H1 (cell line): Measurements from ENCODE around the gene BARHL1. TPM values are rescaled to one million over a fixed set of nuclear protein-coding genes. Genes with fewer than 3 reads are reported as not detected.

Experiments
- CTCF ChIA-PET: fragments of 300-600 bp; sonication (Branson Sonifier 250); formaldehyde crosslinking; loops from one replicate; lab custom pipeline; 2021; ENCODE audit not compliant: partially characterized antibody; lab: Charles Lee
- POLR2A ChIA-PET: fragments of 300-600 bp; sonication (Branson Sonifier 250); formaldehyde crosslinking; loops from one replicate; lab custom pipeline; 2021; ENCODE audit warnings: inconsistent platforms; ENCODE audit not compliant: partially characterized antibody; lab: Charles Lee
- DNase-seq, 2 experiments: peaks; one replicate each; pipeline versions ENCODE4 v3.0.0 to v3.0.0-alpha.2; 2010 to 2022; ENCODE audit warnings: low spot score in 2 of 2, low read depth in 1 of 2, mixed read lengths in 1 of 2
- FAIRE-seq: peaks from 2 replicates; lab custom pipeline; 2011; peaks lifted over from hg19 to GRCh38; lab: Jason Lieb, UNC
- H2AFZ ChIP-seq: 2 replicates; pipeline ENCODE4 v1.8.1; 2012; ENCODE audit warnings: low read length, inconsistent platforms
- H2AK5ac ChIP-seq: 2 replicates; pipeline ENCODE4 v1.6.1; 2013; ENCODE audit warnings: low read depth, low read length
- H2BK120ac ChIP-seq: replicated peaks from 2 replicates; pipeline ENCODE3; 2013; ENCODE audit warnings: low read depth, low read length, inconsistent platforms
- H2BK12ac ChIP-seq: 2 replicates; pipeline ENCODE4 v1.6.1; 2013; ENCODE audit warnings: low read depth, low read length
- H2BK15ac ChIP-seq: 2 replicates; pipeline ENCODE4 v1.6.1; 2013; ENCODE audit warnings: low read length
- H2BK20ac ChIP-seq: 2 replicates; pipeline ENCODE4 v1.6.1; 2013; ENCODE audit warnings: low read length
- H2BK5ac ChIP-seq: 2 replicates; pipeline ENCODE4 v1.6.1; 2013; ENCODE audit warnings: low read depth, low read length
- H3K14ac ChIP-seq: 2 replicates; pipeline ENCODE4 v1.6.1; 2013; ENCODE audit warnings: inconsistent platforms; ENCODE audit not compliant: insufficient read length
- H3K18ac ChIP-seq: 2 replicates; pipeline ENCODE4 v1.6.1; 2013; ENCODE audit warnings: low read length; ENCODE audit errors: extremely low read depth
- H3K23ac ChIP-seq: 2 replicates; pipeline ENCODE4 v1.6.1; 2013; ENCODE audit warnings: inconsistent platforms; ENCODE audit not compliant: insufficient read length
- H3K23me2 ChIP-seq: 2 replicates; pipeline ENCODE4 v1.6.1; 2013; ENCODE audit warnings: low read depth, low read length
- H3K27ac ChIP-seq: 2 replicates; pipeline ENCODE4 v1.6.1; 2011; ENCODE audit warnings: low read depth, low read length, inconsistent platforms
- H3K27me3 ChIP-seq, 4 experiments: replicated peaks in 1 of 4; 1 replicate in 1 of 4; 2 replicates in 3 of 4; pipeline versions ENCODE4 v1.6.1 to v1.8.1; 2011 to 2013; ENCODE audit warnings: low read length in 3 of 4, mild to moderate bottlenecking in 3 of 4, inconsistent platforms in 2 of 4, mixed read lengths in 2 of 4, moderate library complexity in 1 of 4; ENCODE audit not compliant: control insufficient read depth in 3 of 4, insufficient read depth in 3 of 4; ENCODE audit errors: extremely low read depth in 1 of 4
- H3K36me3 ChIP-seq, 4 experiments: 2 replicates each; pipeline versions ENCODE4 v1.6.1 to v1.8.1; 2011 to 2013; ENCODE audit warnings: mild to moderate bottlenecking in 4 of 4, low read length in 3 of 4, moderate library complexity in 2 of 4, control low read depth in 1 of 4, inconsistent platforms in 1 of 4; ENCODE audit not compliant: insufficient read depth in 4 of 4, control insufficient read depth in 2 of 4
- H3K4ac ChIP-seq: replicated peaks from 2 replicates; pipeline ENCODE3; 2013; ENCODE audit warnings: low read length, low read depth, mixed read lengths, inconsistent platforms; ENCODE audit not compliant: insufficient read length
- H3K4me1 ChIP-seq, 4 experiments: replicated peaks in 1 of 4; 1 replicate in 1 of 4; 2 replicates in 3 of 4; pipeline versions ENCODE4 v1.6.1 to v1.8.1; 2011 to 2013; ENCODE audit warnings: low read length in 3 of 4, inconsistent platforms in 2 of 4, mixed read lengths in 1 of 4; ENCODE audit not compliant: insufficient read depth in 4 of 4, control insufficient read depth in 3 of 4
- H3K4me2 ChIP-seq, 2 experiments: 2 replicates each; pipeline versions ENCODE4 v1.6.1 to v1.8.1; 2011 to 2013; ENCODE audit warnings: low read depth in 2 of 2, low read length in 2 of 2, control low read depth in 1 of 2, inconsistent platforms in 1 of 2, mild to moderate bottlenecking in 1 of 2; ENCODE audit not compliant: insufficient read depth in 1 of 2
- H3K4me3 ChIP-seq, 4 experiments: fragments of 200-600, 300-600 bp in 1 of 4; sonication (generic), shearing (Covaris generic), sonication (Bioruptor Twin) in 1 of 4; 2 replicates each; pipeline versions ENCODE4 v1.5.1 to v1.8.1; 2011 to 2016; ENCODE audit warnings: low read length in 4 of 4, low read depth in 3 of 4, control low read depth in 2 of 4, inconsistent platforms in 2 of 4, mild to moderate bottlenecking in 2 of 4, mixed read lengths in 1 of 4, moderate library complexity in 1 of 4; ENCODE audit not compliant: insufficient read depth in 2 of 4; ENCODE audit errors: extremely low read depth in 1 of 4
- H3K56ac ChIP-seq: replicated peaks from 2 replicates; pipeline ENCODE3; 2013; ENCODE audit warnings: low read depth, mild to moderate bottlenecking, mixed read lengths, low read length, inconsistent platforms; ENCODE audit not compliant: insufficient read length
- H3K79me1 ChIP-seq: 2 replicates; pipeline ENCODE4 v1.6.1; 2013; ENCODE audit warnings: low read depth, low read length, control low read depth
- H3K79me2 ChIP-seq, 2 experiments: 2 replicates each; pipeline versions ENCODE4 v1.6.1 to v1.8.1; 2012 to 2013; ENCODE audit warnings: low read length in 2 of 2, mild to moderate bottlenecking in 2 of 2, inconsistent platforms in 1 of 2; ENCODE audit not compliant: insufficient read depth in 2 of 2, control insufficient read depth in 1 of 2
- H3K9ac ChIP-seq, 4 experiments: replicated peaks in 1 of 4; 1 replicate in 1 of 4; 2 replicates in 3 of 4; pipeline versions ENCODE4 v1.6.1 to v1.8.1; 2011 to 2013; ENCODE audit warnings: low read depth in 3 of 4, low read length in 3 of 4, control low read depth in 2 of 4, mild to moderate bottlenecking in 2 of 4, moderate library complexity in 2 of 4, inconsistent platforms in 1 of 4; ENCODE audit errors: extremely low read depth in 1 of 4
- H3K9me3 ChIP-seq, 2 experiments: 2 replicates each; pipeline versions ENCODE4 v1.6.1 to v1.8.1; 2012 to 2013; ENCODE audit warnings: mild to moderate bottlenecking in 2 of 2, moderate library complexity in 2 of 2, control low read depth in 1 of 2, inconsistent platforms in 1 of 2, low read depth in 1 of 2, low read length in 1 of 2, mixed read lengths in 1 of 2; ENCODE audit not compliant: insufficient read depth in 2 of 2
- H4K20me1 ChIP-seq, 2 experiments: replicated peaks in 1 of 2; 2 replicates each; pipeline versions ENCODE3 to v1.8.1; 2011 to 2013; ENCODE audit warnings: inconsistent platforms in 2 of 2, low read length in 2 of 2, mild to moderate bottlenecking in 1 of 2; ENCODE audit not compliant: insufficient read depth in 2 of 2, control insufficient read depth in 1 of 2
- H4K5ac ChIP-seq: 2 replicates; pipeline ENCODE4 v1.6.1; 2013; ENCODE audit warnings: low read length, low read depth, mixed read lengths, inconsistent platforms; ENCODE audit not compliant: insufficient read length
- H4K8ac ChIP-seq: 2 replicates; pipeline ENCODE4 v1.8.0; 2013; ENCODE audit warnings: mild to moderate bottlenecking, moderate library complexity, low read length, inconsistent platforms; ENCODE audit not compliant: insufficient read depth; ENCODE audit errors: extremely low read depth
- H4K91ac ChIP-seq: replicated peaks from 2 replicates; pipeline ENCODE3; 2013; ENCODE audit warnings: low read length, mixed read lengths, inconsistent platforms; ENCODE audit not compliant: insufficient read length
- BCL11A ChIP-seq, 2 experiments: IDR thresholded peaks; one replicate each; pipeline ENCODE4 v1.6.1; 2011; ENCODE audit warnings: low read depth in 2 of 2, low read length in 2 of 2, mild to moderate bottlenecking in 2 of 2
- CEBPB ChIP-seq: IDR thresholded peaks from 2 replicates; pipeline ENCODE4 v1.6.1; 2012; ENCODE audit warnings: low read depth, low read length
- CTBP2 ChIP-seq: IDR thresholded peaks from 2 replicates; pipeline ENCODE4 v1.7.0; 2011; ENCODE audit warnings: borderline replicate concordance, mild to moderate bottlenecking, moderate library complexity, mixed read lengths, low read length; ENCODE audit not compliant: insufficient read depth, insufficient read length
- HDAC2 ChIP-seq, 2 experiments: fragments of 300-600 bp in 1 of 2; sonication (generic) in 1 of 2; IDR thresholded peaks; 2 replicates each; pipeline ENCODE4 v1.6.1; 2011 to 2012; ENCODE audit warnings: low read depth in 2 of 2, low read length in 2 of 2, mild to moderate bottlenecking in 2 of 2, moderate library complexity in 2 of 2, borderline replicate concordance in 1 of 2, inconsistent platforms in 1 of 2
- JUN ChIP-seq: IDR thresholded peaks from 2 replicates; pipeline ENCODE4 v1.6.1; 2011; ENCODE audit warnings: low read depth, mild to moderate bottlenecking, improper control_type of control experiment, low read length
- RBBP5 ChIP-seq: IDR thresholded peaks from 2 replicates; pipeline ENCODE4 v1.7.1; 2012; ENCODE audit warnings: low read depth, mild to moderate bottlenecking, inconsistent platforms, low read length, moderate library complexity, borderline replicate concordance
- RNF2 ChIP-seq: fragments of 200-900, 300-1000 bp; sonication (generic); IDR thresholded peaks from 2 replicates; pipeline ENCODE4 v1.7.1; 2016; ENCODE audit warnings: borderline replicate concordance, low read depth, mild to moderate bottlenecking, antibody characterized with exemption, low read length; ENCODE audit not compliant: poor library complexity, severe bottlenecking; ENCODE audit errors: missing control alignments
- SRF ChIP-seq: IDR thresholded peaks from 2 replicates; pipeline ENCODE4 v1.6.1; 2011; ENCODE audit warnings: mild to moderate bottlenecking, low read depth, low read length, moderate library complexity
- TAF1 ChIP-seq: IDR thresholded peaks from 2 replicates; pipeline ENCODE4 v1.6.1; 2011; ENCODE audit warnings: mild to moderate bottlenecking, low read depth, low read length
- WGBS, 2 experiments: shearing (Covaris generic) in 1 of 2; methylation state at CpG; one replicate each; pipeline versions ENCODE4 v1.1.6 to v1.1.7; 2013 to 2015; ENCODE audit warnings: low lambda C conversion rate in 2 of 2, mixed read lengths in 2 of 2, inconsistent platforms in 1 of 2, low coverage in 1 of 2, missing lambda C conversion rate in 1 of 2; ENCODE audit not compliant: insufficient replicate concordance in 2 of 2, insufficient coverage in 1 of 2, insufficient read length in 1 of 2; ENCODE audit errors: extremely low coverage in 1 of 2, missing lambda C conversion rate in 1 of 2; 5-methylcytosine and 5-hydroxymethylcytosine counted together
- polyA plus RNA-seq, 7 experiments: library from polyadenylated mRNA; depleted of rRNA in 3 of 7; stranded (reverse) in 5 of 7; unstranded in 2 of 7; fragments of >200 nt in 5 of 7; fragments of 200-250 nt in 2 of 7; gene quantifications; 1 replicate in 5 of 7; 2 replicates in 1 of 7; 4 replicates in 1 of 7; pipeline versions ENCODE4 v1.2.1 to v1.2.3, GENCODE V29; 2011 to 2013; ENCODE audit warnings: missing spikeins in 2 of 7, mixed read lengths in 2 of 7
- total RNA-seq: library from RNA; stranded (reverse); fragmentation: NEBNext Ultra II Directional; extraction: Animal tissue kit (Norgen Biotek cat#: 25700); gene quantifications from 2 replicates; pipeline ENCODE4 v1.2.1, GENCODE V29; 2021
- TF ChIP-seq, protein P1 (sequence below): IDR thresholded peaks from 2 replicates; pipeline ENCODE4 v1.6.1; 2012; ENCODE audit warnings: low read length, inconsistent platforms

The BARHL1 gene
- total and polyA plus RNA-seq, 2 of the 8 experiments (the other 6 are each of a cell fraction or from before 2014, with no cell fraction given), result not detected

DNA sequence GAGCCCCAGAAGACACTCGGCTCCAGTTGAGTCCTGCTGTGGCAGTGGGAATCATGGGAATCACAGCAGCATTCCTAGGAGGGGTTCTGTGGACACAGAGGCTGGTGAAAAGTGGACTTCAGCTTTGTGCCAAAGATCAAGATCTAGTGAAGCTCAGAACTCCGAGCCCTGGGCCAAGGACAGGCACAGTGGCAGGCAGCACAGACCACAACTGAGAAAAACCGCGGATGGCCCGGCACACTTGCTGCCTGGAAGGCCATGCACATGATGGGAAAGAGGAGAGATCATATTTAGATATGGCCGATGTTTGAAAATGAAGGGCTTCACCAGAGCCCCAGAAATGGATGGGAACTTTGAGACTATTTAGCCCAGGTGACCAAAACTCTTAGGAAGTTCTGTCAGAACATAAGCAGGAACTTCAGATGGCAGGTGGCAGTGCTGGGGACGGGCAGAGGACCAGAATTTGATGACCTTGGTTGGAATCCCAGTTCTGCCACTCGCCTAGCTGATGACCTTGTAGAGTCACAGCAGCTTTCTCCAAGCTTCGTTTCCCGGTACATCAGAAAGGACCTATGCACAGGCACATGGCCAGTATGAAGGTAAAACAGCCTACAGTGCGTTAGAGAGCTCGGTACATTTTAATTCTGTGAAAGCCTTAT is 18.0 kb downstream of the BARHL1 start:
- Histone ChIP-seq H3K18ac (no peak overlapping the region), H3K27me3 (no peaks in the 10 kb centered on the region), H4K5ac (no peak overlapping the region), H3K4ac (no peak overlapping the region), H2AK5ac (no peak overlapping the region), H3K23ac (no peak overlapping the region), H3K4me2 (no peak overlapping the region), H3K79me2 (no peaks in the 10 kb centered on the region), H3K23me2 (no peaks in the 10 kb centered on the region), H3K4me3 (no peak overlapping the region), H2BK5ac (no peak overlapping the region), H2BK20ac (no peak overlapping the region), H2BK12ac (no peak overlapping the region), H2BK120ac (no peak overlapping the region), H3K79me1 (peaks cover 2% of the 10 kb centered on the region), H2AFZ (no peak overlapping the region), H4K20me1 (peaks cover 3 to 11% of the 10 kb centered on the region in 2 experiments), H3K9me3 (no peaks in the 10 kb centered on the region), H3K9ac (no peak overlapping the region), H4K91ac (no peak overlapping the region), H4K8ac (no peak overlapping the region), H2BK15ac (no peak overlapping the region), H3K36me3 (peaks cover 0 to 2% (median 1%) of the 10 kb centered on the region in 4 experiments; a peak in 5 of 8 replicates), H3K4me1 (peaks cover 0 to 2% (median 0%) of the 10 kb centered on the region in 4 experiments; a peak in 1 of 7 replicates), H3K27ac (no peak overlapping the region), H3K14ac (no peak overlapping the region), H3K56ac (no peak overlapping the region)
- ChIA-PET POLR2A (no interaction called here), CTCF (interaction anchor here (1.2 to 2.5 kb wide), 5 partner anchors 9 to 92 kb away, joined by 3 to 5 read pairs (median 3); no protein-coding TSS in a partner anchor)
- WGBS, 2 experiments, result 92% methylated on average over 12 of the region's 12 CpGs; no CpG with 5 or more reads in 1 of the 2 experiments
- DNase-seq, result no peak
- FAIRE-seq, result no peak
- TF ChIP-seq SRF (no peak), RBBP5 (no peak), RNF2 (no peak), BCL11A (IDR thresholded peaks at IDR 0.05; ENCODE audit: low read depth in 2 of 2, low read length in 2 of 2) (no peak), CTBP2 (no peak), JUN (no peak), CEBPB (no peak), HDAC2 (IDR thresholded peaks at IDR 0.05; ENCODE audit: borderline replicate concordance in 1 of 2, low read depth in 2 of 2, low read length in 2 of 2) (no peak), TAF1 (no peak)
- TF ChIP-seq, protein P1, sequence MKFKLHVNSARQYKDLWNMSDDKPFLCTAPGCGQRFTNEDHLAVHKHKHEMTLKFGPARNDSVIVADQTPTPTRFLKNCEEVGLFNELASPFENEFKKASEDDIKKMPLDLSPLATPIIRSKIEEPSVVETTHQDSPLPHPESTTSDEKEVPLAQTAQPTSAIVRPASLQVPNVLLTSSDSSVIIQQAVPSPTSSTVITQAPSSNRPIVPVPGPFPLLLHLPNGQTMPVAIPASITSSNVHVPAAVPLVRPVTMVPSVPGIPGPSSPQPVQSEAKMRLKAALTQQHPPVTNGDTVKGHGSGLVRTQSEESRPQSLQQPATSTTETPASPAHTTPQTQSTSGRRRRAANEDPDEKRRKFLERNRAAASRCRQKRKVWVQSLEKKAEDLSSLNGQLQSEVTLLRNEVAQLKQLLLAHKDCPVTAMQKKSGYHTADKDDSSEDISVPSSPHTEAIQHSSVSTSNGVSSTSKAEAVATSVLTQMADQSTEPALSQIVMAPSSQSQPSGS, result no peak
